A673 (cell line): ENCODE results near the gene CFAP43.

Source experiments
- CTCF ChIP-seq: fragments of 300-800, 200-600 bp; sonication (generic); conservative IDR thresholded peaks from 2 replicates; pipeline ENCODE4 v1.5.1; 2017; ENCODE audit warnings: low read depth, mild to moderate bottlenecking, antibody characterized with exemption, low read length, moderate library complexity, mixed read lengths
- EZH2 ChIP-seq: fragments of 200-600 bp; sonication (generic); IDR thresholded peaks from 2 replicates; pipeline ENCODE4 v1.6.1; 2017; ENCODE audit warnings: borderline replicate concordance, low read depth, mild to moderate bottlenecking, mixed read lengths, antibody characterized with exemption, low read length; ENCODE audit not compliant: poor library complexity, severe bottlenecking

GRCh38 chr10:104099941-104100340 lies 132.2 kb downstream of the CFAP43 start:
- no peak for TF ChIP-seq CTCF
- TF ChIP-seq EZH2, result no peak
